Epithelial cell of proximal tubule (primary cell): Measurements from ENCODE around the gene ECI1. TPM values are rescaled to one million over a fixed set of nuclear protein-coding genes. Genes with fewer than 3 reads are reported as not detected.
A peak's percentile ranks its signal among the peaks of the same experiment; 100 is the strongest.
"Not testable (repeated sequence)": the region's sequence is repeated elsewhere in the genome, so short reads cannot be mapped to it uniquely, and the experiment has no call there.

Experiments used
- DNase-seq: peaks from one replicate; pipeline ENCODE4 v3.0.0-alpha.2; 2011; ENCODE audit warnings: low read depth
- H3K4me3 ChIP-seq: 2 replicates; pipeline ENCODE4 v1.5.1; 2011; ENCODE audit warnings: low read depth, mild to moderate bottlenecking, low read length
- CTCF ChIP-seq: conservative IDR thresholded peaks from 2 replicates; pipeline ENCODE4 v1.5.1; 2012; ENCODE audit warnings: low read depth, mild to moderate bottlenecking, low read length
- total RNA-seq: library from RNA; depleted of rRNA; stranded (reverse); fragments of >200 nt; gene quantifications from 2 replicates; pipeline ENCODE4 v1.2.3, GENCODE V29; 2015

The ECI1 gene
- total RNA-seq, 1 donor from 2014 or later = 94.6 TPM

- no peak overlapping the region for H3K4me3 ChIP-seq
- no peak for DNase-seq
- TF ChIP-seq CTCF = no peak
Measured at GRCh38 chr16:2273931-2274330, 22.5 kb upstream of the ECI1 start.

DNA sequence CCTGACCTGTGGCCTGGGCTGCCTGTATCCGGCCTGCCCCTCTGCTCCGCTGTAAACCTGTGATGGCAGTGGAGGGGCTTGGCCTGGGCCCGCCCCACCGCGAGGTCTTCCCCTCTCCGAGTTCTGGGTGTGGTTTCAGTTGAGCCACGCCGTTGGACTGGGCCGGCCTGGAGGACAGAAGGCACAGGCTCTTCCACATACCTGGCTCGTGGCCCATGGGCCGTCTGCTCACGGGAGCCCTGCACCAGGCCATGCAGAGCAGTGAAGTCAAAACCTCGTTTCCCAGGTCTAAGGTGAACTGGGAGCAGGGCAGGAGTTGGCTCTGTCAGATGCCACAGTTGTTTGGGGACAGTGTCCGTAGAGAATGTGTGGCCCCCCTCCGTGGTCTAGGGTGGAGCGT, 22.1 kb upstream of the ECI1 start:
- DNase-seq = no peak
- no peak overlapping the region for H3K4me3 ChIP-seq
- TF ChIP-seq CTCF = no peak

DNA sequence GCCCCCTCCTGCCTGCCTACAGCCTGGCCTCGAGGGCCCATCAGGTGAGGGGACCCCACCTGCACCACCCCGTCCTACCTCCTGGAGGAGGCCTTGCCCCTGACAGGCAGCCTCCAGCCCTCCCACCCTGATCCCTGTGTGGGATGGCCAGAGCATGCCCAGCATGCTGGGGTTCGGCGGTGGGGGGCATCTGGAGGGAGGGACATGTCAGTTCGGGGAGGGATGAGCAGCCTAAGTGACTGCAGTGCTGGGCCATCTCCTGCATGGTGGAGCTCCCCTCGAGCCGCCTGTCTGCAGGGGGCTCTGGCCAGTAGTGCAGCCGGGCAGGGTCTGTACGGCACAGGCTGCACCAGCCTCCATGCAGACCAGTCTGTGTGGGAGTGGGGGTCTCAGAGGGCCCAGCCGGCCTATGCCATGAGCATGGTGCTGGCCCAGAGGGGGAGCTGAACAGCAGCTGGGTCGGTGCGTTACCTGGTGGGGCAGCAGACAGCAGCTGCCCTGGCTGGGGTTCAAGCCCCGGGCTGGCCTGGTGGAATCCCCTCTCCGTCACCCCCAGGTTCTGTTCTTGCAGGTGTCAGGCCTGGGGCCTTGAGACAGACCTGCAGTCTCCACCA, 20.6 kb upstream of the ECI1 start:
- no peak for TF ChIP-seq CTCF
- DNase-seq = no peak
- no peak overlapping the region for H3K4me3 ChIP-seq

DNA sequence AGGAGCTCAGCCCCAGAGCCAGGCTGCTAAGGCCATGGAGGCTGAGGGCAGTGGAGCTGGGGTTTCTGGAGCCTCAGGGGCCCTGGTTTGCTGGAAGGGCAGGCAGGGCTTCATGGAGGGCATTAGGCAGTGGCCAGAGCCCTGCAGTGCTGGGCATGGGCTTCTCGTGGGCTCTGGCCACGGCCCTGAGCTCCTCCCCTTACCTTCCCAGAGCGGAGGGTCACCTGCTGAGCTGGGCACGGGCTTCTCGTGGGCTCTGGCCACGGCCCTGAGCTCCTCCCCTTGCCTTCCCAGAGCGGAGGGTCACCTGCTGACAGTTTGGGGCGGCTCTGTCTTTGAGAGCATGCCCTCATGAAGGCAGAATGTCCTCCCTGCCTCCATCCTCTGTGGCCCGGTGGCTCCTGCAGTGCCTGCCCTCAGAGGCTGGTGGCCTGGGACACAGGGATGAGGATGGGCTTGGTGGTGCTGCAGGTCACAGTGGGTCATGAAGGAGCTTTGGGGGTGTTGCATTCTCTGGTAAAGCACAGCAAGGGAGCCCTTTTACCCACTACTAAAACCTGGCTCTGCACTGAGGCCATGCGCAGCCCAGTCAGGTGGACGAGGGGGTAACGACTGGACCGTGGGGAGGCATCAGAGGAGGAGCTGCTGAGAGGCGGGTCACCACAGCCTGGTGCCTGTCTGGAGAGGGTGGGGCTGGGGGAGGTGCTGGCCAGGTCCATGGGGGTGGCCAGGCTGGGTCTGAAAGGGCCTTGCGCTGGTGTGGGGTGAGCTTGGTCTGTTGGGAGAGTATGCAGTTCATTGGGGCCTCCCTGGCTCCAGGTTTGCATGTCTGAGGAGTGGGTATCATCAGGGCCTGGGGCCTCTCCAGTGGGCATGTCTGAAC, 19.4 kb upstream of the ECI1 start:
- no peak for TF ChIP-seq CTCF
- H3K4me3 ChIP-seq = no peak overlapping the region
- no peak for DNase-seq

DNA sequence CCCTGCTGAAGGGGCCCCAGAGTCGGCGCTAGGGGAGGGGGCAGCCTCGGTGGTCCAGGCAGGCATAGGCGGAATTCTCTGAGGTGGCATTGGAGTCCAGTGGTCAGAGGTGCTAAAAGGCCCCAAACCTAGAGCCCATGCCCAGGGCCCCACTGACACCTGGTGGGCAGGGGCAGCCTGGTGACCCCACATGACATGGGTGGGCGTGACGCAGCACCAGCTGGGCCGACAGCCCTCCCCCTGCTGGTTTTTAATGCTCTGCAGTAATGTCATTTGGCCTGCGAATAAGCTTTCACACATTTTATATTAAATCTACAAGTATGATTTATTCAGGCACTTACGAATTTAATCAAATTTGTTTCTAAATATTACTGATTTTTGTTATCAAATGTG, 18.7 kb upstream of the ECI1 start:
- TF ChIP-seq CTCF = no peak
- H3K4me3 ChIP-seq = no peak overlapping the region
- no peak for DNase-seq

DNA sequence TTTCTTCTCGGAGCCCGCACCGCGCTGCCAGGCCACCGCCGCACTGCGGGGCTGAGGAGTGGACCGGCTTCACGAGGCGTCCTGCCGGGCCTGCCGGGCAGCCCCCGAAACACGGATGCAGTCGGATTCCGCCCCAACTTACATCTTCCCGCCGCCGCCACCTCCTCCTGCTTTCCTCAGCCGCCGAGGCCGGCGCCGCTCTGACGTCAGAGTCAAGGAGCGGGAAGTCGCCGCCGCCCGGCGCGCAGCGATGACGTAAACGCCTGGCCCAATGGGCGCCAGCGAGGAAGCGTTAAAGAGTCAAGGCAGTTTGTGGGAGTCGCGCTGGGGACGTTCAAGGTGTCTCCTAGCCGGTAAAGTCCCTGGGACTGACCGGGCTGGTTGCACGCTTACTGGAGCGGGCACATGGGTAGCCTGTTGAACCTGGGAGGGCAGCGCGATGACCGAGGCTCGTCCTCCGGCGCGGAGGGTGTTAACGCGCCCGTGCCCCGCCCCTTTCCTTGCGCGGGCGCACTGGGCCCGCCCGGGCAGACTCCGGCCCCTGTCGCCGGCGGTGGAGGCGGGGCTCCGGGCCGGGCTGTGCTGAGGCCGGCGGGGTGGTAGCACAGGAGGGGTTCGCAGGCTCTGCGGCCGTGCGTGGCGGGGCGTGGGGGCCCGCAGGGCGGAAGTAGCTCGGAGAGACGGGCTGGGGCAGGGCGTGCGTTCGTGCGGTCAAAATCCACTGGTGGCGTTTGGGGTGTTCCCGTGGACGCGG, 16.7 kb upstream of the ECI1 start, which contains the start of gene RNPS1:
Gene RNPS1, minus strand, starts transcription at position 214 of the 754 bp plus-strand sequence. CDS start 3,483 bp downstream, outside the sequence.
- TF ChIP-seq CTCF = no peak
- peak; percentile 59 for DNase-seq
- peak within 1 kb of the TSS; percentile 91 for H3K4me3 ChIP-seq

DNA sequence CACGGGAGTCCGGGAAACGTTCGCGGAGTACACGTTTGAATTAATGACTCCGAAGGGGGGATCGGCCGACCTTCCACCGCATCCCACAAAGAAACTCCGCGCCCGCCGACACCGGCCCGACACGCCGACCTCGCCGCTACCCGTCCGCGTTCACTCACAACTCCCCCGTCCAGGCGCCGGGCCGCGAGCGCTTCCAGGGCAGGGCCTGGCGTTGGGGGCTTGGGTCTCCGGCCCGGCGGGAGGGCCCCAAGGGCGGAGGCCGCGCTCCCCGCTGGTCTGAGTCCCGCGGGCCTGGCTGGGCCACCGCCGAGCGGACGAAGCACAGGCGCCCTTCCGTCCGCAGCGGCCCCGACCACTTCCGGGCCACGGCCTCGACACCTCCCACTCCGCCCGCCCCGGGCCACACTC, 16.1 kb upstream of the ECI1 start:
- H3K4me3 ChIP-seq = peak overlapping the region; percentile 91
- DNase-seq = not testable (repeated sequence)

GRCh38 chr16:2266887-2267286, 15.5 kb upstream of the ECI1 start:
- DNase-seq = not testable (repeated sequence)
- H3K4me3 ChIP-seq = peak overlapping the region; percentile 91
